M059J (cell line): ENCODE measurements around the gene COL19A1. TPM values are rescaled to one million over a fixed set of nuclear protein-coding genes. Genes with fewer than 3 reads are reported as not detected.

Source experiments
- DNase-seq: peaks from one replicate; pipeline ENCODE4 v3.0.0-alpha.2; 2012; ENCODE audit warnings: low read depth
- total RNA-seq: library from RNA; depleted of rRNA; stranded (reverse); fragments of >200 nt; shearing (Covaris generic); gene quantifications from 2 replicates; pipeline ENCODE4 v1.2.3, GENCODE V29; 2014

COL19A1 gene
- total RNA-seq, 1 experiment from 2014 or later = not detected

DNA sequence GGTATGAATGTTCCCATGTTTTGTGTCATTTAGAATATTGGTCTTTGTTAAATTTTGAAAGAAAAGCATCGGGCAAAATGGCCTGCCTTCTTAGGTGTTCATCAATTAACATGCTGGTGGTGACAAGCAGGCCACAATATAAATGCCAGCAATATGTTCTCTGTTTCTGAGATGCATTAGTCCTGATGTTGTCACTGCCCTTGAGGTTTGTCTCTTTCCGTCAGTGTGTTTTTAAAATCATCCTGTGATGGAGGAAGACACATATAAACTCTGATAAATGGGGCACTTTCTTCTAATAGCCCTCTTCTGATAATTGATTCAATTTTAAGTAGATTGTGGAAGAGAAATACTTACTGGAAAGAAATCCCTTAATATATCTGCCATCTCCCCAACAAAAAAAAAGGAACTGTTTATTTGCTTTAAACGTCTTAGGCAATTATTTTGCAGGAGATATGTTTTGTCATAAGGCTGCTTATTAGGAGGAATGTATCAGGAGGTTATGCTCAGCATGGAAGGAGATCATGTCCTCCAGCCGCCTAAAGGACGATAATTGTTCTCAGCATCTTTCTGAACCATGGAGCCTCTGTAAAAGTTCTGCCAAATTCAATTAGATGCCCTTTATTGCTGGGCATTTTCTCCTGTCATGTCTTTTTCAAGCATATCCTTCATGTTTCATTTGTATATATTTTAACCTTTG lies 302.5 kb downstream of the COL19A1 start:
- no peak for DNase-seq

DNA sequence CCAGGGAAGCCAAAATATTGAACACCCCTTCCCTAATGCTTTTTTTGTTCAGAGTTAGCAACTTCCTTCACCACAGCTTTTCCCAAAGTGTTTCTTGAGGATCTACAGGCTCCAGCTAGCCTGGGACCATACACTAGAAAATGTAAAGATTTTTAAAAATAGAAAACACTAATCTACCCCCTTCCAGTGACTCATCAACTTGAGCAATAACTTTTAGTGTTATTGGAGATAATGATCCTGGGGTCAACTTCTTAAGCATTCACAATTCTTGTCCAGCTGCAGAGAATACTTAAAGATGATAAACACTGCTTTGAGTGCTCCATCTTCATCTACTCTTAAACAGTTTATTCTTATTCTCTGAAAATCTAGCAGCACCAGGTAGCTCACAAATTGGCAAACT lies 304.9 kb downstream of the COL19A1 start:
- no peak for DNase-seq

DNA sequence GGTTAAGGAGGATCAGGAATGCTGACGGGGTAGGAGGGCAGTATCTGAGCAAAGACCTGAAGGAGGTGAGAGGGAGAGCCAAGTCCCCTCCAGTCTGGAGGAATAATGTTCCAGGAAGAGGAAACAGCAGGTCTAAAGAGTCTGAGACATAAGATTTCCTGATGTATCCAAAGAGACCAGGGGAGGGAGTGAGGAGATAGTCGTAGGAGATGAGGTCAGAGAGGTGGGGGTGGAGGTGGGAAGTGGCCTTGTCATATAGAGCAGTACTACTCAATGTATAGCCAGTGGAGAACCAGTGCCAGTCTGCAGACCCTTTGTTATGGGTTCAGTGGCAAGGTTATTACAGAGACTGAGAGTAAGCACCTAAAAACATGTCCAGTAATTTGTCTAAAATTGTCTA lies 305.9 kb downstream of the COL19A1 start:
- no peak for DNase-seq

DNA sequence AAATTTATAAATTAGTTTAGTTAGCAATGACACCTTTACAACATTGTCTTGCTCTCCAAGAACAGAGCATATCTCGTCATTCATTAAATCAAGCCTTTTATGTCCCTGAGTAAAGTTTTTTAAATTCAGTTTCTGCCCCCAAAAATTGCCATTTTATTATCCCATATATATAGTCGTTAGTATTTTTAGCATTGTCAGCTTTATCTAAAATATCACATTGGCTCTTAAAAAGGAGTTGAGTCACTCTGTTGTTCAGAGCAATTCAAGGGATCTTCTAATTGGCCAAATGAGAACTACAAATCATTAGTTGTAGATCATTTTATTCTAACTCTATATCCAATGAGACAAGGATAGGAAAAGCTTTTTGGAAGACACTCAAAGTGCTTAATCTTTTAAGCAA lies 309.4 kb downstream of the COL19A1 start:
- no peak for DNase-seq

DNA sequence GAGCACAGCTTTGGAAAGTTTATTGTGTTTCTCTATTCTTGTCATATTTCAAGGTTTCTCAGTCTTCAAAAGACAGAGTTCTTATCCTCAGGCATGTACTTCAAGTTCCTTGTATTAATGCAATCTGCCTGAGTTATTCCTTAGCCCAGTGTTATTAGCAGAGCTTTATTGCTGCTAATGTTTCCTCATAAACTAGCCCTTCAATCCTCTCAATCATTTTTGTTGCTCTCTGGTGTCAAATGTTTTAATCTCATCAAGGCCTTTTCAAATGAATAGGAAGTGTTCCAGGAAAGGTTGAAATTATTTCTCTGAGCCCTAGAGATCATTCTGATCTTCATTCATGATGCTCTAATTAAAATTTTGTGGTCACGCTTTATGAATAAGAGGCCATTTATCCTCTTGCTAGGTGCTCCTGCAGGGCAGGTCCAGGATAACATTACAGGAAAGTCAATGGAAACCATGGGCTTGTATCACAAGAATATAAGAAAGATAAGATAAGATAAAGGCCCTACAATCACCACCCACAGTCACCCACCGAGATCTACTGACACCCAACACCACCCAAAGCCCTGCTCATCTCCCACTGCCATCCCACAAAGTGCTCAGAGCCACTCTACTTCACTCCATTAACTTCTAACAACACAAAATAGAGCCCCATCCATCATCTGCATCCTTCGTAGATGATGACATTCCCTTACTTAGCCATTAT lies 310.6 kb downstream of the COL19A1 start:
- DNase-seq = no peak

DNA sequence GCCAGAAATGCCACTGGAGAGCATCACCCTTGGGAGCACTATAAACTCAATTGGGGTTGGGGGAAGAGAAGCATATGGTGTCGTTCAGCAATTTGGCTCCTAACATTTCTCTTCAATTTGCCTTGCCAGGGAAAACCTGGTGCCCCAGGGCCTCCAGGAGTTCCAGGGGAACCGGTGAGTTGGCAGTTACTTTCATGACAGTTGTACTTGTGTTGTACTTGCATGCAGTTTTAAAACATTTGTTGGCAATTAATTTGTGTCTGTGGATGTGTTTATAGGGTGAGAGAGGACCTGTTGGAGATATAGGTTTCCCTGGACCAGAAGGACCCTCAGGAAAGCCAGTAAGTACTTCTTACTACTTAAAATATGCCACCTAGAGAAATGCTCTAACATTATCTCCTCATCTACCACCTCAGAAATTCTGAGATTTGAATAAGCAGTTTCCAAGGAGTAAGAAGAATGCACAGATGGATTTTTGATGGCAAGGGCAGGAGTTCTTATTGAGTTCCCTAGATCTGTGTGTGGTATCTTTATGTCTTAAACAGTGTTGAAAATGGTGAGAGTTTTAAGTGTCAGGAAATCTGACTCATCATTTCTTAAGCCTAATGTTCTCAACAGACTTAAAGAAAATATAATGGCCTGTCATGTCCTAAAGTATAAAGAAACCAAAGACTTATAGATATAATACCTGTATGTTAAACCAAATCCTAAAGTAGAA lies 314.0 kb downstream of the COL19A1 start:
- no peak for DNase-seq

DNA sequence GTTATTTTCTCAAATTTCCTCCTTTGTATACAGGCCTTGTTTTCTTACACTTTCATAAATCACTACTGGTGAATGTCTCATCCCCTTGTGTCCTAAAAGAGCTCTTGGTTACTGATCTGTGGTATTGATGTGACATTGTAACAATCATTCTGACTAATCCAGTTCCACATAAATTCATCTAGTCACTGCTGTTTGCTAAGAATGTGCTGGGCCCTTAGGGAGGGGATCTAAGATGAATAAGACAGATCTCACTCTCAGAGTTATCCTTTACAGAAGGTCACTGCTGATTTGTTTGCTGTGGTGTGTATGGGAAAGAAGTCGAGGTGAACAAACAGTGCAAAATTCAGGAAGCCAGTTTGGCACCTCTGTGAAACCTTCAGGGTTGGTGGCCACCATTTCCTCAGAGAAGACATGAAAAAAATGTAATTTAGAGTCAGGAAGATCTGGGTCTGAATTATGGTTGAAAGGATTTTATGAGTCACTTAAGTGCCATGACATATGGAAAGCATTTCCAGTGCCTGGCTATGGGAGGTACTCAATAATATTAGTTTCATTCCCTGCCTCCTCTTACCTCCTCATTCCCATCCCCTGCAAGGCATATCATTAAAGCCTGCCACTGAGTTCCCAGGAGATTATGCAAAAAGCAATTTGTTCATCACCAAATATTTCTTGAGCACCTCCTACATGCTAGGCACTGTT lies 314.7 kb downstream of the COL19A1 start:
- no peak for DNase-seq

DNA sequence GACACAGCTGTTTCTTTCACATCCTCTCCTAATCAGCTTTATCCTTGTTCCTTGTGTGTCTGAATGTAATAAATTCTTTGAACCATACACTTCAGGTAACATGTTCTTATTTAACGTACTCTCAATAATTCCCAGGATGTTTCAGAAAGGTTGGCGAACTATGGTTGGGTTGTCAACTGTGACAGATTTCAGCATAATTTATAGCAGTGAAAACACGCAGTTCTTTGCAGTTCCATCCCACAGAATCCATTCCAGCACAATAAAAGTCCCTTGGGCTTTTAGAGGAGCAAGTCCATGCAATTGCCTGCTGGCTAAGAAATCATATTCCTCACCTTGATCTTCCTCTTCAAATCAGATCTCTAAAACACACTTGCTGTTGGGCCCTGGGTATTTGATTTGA lies 317.2 kb downstream of the COL19A1 start:
- DNase-seq = no peak

DNA sequence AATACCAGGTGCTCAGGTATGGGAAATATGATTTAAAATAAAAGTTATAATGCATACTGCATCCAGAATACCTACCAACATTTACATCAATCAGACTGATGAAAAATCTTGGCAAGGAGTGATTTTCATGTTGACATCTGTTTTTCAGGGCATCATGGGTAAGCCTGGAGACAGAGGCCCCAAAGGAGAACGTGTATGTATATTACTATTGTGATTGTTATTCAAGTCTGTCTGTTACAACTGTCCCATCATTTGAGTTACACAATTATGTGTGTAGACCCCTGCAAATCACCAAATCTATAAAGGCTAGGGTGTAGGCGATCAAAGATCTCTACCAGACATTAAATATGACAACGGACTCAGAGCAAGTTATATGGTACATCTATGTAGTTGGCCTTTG lies 318.4 kb downstream of the COL19A1 start:
- DNase-seq = no peak

DNA sequence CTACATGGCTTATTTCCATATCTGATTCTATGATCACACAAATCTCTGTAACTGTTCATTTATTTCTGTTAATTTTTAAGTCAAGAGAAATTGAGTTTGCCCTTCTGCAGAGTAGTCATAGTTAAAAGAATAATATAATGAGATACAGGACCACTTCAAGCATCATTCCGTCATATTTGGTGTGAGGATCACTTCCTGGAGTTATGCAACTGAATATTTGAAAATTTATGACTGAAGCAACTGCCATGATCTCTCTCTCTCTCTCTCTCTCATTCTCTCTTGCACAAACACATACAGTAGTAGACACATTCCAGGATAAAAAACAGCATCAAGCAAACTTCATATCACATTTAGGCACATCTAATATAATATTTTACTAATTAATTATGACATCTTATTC lies 320.1 kb downstream of the COL19A1 start:
- no peak for DNase-seq

DNA sequence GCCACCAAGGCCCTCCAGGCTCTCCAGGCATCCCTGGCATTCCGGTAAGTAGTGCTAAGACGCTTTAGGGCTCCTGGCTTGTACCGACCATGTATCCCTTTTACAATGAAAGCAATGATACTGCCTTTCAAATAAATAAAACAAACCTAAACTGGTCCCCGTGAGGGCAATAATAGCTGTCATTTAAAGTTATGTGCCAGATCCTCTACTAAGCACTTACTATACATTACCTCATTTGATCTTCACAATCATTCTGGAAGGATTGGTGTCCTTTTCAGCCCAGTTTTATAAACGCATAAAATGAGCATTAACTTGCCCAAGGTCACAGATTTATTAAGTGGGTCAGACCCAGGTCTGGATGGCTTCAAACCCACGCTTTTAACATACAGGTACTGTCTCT lies 321.8 kb downstream of the COL19A1 start:
- no peak for DNase-seq

DNA sequence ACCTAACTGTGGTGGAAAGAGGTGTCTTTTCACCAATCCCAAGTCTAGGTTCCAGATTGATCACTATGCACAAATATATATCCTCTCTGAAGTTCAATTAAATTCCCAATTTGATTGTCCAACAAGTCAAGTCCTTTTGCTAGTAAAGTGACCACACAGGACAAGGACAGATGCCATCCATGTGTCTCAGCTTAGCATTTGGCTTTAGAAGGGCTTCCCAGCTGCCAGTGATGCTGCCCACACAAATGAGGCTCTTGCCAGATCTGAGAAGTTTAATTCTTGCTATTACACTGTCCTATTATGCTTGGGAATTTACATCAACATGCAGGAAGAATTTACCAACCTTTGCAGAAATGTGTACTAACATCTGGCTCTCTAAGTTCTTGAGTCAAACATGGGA lies 328.1 kb downstream of the COL19A1 start:
- DNase-seq = no peak

DNA sequence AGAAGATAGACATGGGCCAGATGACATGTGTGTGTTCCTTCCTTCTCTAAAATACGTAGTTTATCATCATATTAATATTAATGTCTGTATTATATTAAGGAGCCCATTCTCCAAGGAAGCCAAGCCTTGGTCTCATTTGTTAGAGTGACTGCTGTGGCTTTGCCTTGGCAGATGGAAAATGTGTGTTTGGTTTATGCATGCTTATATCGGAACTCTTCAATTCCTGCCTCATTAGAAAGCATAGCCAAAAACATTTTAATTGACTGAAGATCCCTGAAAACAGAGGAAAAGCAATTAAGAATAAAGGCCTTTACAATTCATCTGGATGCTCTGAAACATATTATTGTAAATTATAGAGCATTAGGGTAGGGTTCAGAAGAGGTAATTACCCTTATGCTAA lies 330.2 kb downstream of the COL19A1 start:
- no peak for DNase-seq

DNA sequence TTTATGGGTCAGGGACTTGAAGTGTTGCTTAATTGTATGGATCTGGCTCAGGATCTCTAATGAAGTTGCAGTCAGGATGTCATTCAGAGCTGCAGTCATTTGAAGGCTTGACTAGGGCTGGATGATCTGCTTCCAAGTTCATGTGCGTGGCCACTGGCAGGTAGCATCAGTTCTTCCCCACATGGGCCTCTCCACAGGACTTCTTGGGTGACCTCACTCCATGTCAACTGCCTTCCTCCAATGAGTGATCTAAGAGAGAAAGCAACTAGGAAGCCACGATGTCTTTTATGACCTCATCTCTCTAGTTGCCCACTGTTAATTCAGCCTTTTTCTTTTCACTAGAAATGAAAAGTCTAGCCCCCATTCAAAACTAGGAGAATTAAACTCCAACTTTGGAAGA lies 332.4 kb downstream of the COL19A1 start:
- DNase-seq = no peak

DNA sequence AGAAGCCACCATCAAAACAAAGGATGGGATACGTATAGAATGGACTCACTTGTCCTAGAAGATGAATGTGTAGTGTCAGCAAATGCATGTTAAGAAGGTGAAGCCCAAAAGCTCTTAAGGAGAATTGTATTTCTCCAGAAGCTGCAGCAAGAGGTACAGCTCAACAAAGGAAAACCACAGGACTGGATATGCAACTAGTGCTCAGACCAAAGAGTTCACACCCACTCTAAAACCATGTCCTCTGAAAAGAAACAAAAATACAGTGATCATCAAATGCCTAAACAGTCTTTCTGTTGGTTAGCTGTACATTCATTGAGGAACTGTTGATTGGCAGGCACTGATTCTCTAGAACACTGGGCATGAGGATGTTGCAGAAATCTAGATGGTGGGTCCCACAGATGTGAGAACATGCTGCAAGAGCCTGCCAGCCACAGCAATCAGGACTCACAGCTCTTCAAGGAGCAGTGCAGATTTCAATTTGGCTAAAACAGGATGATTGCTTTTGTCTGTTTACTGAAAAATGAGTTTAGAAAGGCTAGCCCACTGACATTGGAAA lies 342.0 kb downstream of the COL19A1 start:
- no peak for DNase-seq

DNA sequence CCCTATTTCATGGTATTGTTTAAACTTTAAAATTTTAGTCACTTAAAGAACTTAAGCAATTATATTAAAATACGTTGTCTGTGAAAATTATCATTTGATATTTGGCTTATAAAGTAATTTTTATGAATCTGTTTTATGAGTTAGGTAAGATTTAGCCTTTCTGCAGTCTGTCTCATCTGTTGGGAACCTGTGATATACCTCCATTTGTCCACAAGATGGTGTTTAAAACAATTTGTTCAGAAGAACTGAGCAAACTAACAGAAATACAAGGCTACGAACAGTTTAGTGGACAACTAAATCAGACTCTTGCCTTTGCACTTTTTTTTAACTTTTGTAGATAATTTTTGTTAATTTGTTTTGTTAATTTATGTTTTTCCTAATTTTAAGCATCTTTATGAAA lies 344.1 kb downstream of the COL19A1 start:
- DNase-seq = peak; percentile 16

DNA sequence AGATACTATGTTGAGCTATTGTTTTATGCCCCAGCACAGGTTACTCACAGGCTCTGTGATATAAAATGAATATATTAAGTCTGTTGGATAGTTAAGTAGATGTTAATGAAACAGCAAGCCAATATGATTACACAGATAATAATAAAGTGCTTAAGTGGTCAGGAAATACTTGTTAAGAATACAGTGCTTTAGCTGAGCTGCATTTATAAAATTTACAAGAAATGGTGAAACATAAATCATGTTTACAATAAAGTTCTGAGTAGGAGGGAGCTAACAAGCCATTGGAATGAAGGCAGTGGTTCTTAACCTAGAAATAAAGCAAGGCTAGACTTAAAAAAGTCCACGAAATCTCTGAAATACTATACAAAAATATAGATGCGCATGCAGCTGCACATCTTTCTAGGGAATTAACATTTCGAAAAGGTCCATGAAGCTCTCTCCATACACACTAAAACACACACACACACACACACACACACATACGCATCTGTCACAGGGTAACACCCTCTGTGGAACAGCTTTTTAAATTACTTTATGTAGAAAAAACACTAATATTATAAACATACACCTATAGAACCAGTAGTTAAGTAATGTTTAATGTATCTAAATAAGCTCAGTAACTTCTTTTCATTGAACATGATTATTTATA lies 349.2 kb downstream of the COL19A1 start:
- DNase-seq = no peak

DNA sequence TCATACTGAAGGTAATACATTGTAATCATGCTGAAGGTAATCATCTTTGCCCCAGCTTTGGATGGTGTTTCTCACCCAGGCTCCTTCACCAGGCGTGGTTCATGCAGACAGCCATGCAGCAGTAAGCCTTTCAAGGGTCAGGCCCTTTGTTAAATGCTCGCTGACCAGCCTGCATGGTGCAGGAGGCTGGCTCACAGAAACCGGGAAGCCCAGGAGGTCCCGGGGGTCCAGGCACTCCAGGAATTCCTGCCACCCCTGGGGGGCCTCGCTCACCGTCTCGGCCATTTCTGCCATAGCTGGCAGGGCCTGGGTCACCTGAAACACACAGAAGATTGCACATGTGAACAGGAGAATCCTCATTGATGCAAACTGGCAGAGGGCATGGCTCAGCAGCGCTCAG lies 350.4 kb downstream of the COL19A1 start:
- no peak for DNase-seq

DNA sequence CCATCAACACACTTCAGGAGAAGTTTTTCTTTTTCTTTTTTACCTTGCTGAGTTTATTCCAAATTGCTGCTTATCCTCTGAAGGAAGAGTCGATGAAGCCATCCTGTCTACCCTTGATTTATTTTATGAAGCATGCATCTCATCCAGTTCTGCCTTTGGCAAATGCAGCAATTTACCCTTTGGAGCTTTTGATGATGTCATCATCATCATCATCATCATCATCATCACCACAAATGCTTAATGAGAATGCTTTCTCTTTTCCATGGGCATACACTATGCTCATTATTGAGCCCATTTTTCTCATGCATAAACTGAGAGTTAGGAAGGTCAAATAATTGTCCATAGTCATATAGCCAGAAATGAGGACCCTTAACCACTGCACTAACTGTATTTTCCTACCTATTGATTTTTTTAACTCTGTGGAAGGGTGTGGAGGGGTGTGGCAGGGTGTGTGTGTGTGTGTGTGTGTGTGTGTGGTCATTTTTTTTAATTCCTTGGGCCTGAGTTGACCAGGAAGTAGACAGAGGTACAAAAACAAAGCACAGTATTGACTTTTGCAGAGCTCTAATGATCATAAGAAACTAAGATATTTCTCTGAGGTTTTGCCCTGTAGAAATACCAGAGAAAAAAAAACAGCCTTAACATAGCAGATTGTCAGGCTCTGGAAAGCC lies 353.7 kb downstream of the COL19A1 start:
- DNase-seq = no peak

DNA sequence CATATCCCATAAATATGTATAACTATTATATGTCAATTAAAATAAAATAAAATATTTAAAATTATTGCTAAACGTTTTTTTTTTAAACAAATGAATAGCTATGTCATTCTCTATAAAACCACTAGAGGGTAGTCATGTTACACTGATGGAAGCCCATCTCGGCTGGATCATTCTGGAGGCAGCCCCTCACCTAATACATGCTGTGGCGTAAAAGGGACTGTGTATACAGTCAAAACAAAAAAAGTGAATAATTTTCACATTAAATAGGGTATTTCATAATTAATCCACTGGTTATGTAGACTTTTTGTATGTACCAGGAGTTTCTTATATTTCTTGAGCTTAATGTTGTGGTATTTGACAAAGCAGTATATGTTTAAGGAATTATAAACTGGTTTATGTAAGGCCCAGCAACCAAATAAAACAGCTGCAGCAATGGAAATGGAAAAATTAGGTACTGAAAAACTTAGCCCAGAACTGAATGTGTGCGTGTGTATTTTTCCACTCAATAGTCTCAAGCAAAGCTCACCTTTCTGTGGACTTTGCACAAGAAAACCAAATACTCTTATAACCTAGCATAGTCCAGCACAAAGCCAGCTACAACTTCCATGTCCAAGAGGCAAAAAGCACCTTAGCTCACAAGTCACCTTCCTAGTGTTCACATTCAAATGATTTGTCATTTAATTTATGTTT lies 354.8 kb downstream of the COL19A1 start:
- peak; percentile 27 for DNase-seq
